AG09319 (cell line): ENCODE measurements around the gene PTPRM.

ENCODE experiments used
- DNase-seq: peaks from one replicate; pipeline ENCODE4 v3.0.0-alpha.2; 2010; ENCODE audit warnings: low read depth; ENCODE audit errors: extremely low read depth
- TF ChIP-seq, protein P1 (sequence below): IDR thresholded peaks from 2 replicates; pipeline ENCODE4 v1.5.1; 2011; ENCODE audit warnings: low read depth, mild to moderate bottlenecking, inconsistent platforms, low read length, moderate library complexity

PTPRM gene

GRCh38 chr18:7725897-7726296 lies 158.8 kb downstream of the PTPRM start:
- no peak for DNase-seq
- TF ChIP-seq, protein P1, sequence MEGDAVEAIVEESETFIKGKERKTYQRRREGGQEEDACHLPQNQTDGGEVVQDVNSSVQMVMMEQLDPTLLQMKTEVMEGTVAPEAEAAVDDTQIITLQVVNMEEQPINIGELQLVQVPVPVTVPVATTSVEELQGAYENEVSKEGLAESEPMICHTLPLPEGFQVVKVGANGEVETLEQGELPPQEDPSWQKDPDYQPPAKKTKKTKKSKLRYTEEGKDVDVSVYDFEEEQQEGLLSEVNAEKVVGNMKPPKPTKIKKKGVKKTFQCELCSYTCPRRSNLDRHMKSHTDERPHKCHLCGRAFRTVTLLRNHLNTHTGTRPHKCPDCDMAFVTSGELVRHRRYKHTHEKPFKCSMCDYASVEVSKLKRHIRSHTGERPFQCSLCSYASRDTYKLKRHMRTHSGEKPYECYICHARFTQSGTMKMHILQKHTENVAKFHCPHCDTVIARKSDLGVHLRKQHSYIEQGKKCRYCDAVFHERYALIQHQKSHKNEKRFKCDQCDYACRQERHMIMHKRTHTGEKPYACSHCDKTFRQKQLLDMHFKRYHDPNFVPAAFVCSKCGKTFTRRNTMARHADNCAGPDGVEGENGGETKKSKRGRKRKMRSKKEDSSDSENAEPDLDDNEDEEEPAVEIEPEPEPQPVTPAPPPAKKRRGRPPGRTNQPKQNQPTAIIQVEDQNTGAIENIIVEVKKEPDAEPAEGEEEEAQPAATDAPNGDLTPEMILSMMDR = no peak

DNA sequence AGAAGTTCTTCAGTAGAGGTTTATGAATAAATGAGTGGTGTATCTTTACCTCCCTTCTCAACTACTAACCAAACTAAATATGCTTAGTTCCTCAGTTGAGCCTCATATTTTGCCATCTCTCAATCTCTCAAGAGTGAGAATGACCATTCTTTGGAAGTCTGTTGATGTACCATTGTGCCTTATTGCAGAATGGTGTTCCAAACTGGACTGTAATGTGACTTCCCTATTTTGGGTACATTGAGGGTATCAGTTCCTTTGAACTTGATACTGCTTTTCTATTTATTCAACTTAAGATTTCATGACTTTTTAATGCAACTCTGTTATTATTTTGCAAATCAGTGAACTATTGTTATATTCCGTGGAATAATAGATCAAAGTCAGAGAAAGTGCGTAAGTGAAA lies 159.4 kb downstream of the PTPRM start:
- TF ChIP-seq, protein P1 = no peak
- DNase-seq = no peak

DNA sequence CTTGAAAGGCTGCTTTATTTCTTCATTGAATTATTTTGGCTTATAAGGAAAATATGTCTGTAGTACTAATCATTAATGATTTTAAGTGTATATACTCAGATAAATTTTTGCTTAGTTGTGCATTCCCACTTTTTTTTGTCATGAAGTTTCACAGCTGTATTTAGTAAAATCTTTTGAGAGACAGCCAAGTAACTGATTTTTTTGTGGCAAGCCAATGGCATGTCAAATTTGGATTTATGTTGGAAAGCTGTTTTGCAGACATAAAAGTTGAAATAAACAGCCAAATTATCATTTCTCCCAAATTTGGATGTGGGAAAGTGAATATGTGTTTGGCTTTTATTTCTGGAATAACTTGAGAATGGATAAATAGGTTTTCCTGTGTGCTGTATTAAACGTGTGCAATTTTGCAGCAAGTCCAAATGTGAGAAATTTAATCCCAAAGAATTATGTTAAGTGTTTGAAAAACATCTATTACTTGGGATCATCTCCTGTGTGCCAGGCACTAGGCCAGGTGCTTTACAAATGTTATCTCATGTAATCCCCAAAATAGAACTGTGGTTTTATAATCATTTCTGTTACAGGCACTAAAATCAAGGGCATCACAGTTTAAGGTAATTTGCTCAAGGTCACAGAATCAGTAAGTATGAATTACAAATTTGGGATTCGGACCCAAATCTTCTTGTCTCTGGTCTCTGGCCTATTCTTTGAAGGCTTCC lies 160.4 kb downstream of the PTPRM start:
- TF ChIP-seq, protein P1 = no peak
- DNase-seq = peak; percentile 8

- TF ChIP-seq, protein P1 = no peak
- no peak for DNase-seq
Observed at GRCh38 chr18:7728297-7728696, 161.2 kb downstream of the PTPRM start.

- TF ChIP-seq, protein P1 = no peak
Observed at GRCh38 chr18:7729868-7730267, 162.8 kb downstream of the PTPRM start.

GRCh38 chr18:7730682-7731081 lies 163.6 kb downstream of the PTPRM start:
- TF ChIP-seq, protein P1 = no peak

More at GRCh38 chr18:7729868-7730267, 162.8 kb downstream of the PTPRM start:
- DNase-seq = no peak

DNA sequence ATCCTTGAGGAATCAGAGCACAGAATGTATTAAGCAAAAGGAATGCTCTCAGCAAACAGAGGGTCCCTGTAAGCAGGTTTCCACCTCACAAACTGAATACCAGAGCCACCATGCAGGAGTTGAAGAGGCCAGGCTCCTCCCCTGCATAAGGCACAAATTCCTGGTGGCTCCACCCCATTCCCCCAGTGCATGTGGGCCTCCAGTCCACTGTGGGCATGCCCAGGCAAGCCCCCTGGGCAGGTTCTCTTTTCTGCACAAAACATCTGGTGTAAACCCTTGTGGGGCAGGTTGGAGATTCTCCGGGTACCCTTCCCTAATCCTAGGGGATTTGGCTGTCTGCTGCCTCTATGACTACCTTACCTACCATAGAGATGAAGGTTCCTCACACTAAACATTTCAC lies 166.5 kb downstream of the PTPRM start:
- TF ChIP-seq, protein P1 = no peak
- DNase-seq = no peak

More at GRCh38 chr18:7730682-7731081, 163.6 kb downstream of the PTPRM start:
- DNase-seq = no peak
